WTC11 (cell line): ENCODE results near the gene MARVELD1.

ENCODE experiments used
- ATF1 ChIP-seq: sonication (generic); formaldehyde crosslinking; IDR thresholded peaks from 2 replicates; pipeline ENCODE4 v1.8.1; 2023; ENCODE audit warnings: mild to moderate bottlenecking, moderate library complexity, missing genetic modification reagents
- CTCF ChIP-seq: fragments of 200-600 bp; IDR thresholded peaks from 2 replicates; pipeline ENCODE4 v1.8.0; 2022; ENCODE audit warnings: antibody characterized with exemption
- EMX1 ChIP-seq: fragments of 250-450 bp; sonication (Bioruptor Pico); IDR thresholded peaks from 2 replicates; pipeline ENCODE4 v1.8.0; 2021; ENCODE audit warnings: mild to moderate bottlenecking
- ESRRA ChIP-seq: sonication (generic); formaldehyde crosslinking; IDR thresholded peaks from 2 replicates; pipeline ENCODE4 v1.8.1; 2022; ENCODE audit warnings: mild to moderate bottlenecking, missing genetic modification reagents, borderline replicate concordance
- MXD4 ChIP-seq: fragments of 250-450 bp; sonication (Bioruptor Pico); IDR thresholded peaks from 2 replicates; pipeline ENCODE4 v1.8.0; 2021; ENCODE audit warnings: mild to moderate bottlenecking, moderate library complexity, borderline replicate concordance
- NR1H2 ChIP-seq: sonication (generic); formaldehyde crosslinking; IDR thresholded peaks from 2 replicates; pipeline ENCODE4 v1.9.0; 2021; ENCODE audit warnings: mild to moderate bottlenecking, moderate library complexity, missing genetic modification reagents
- NR2C2 ChIP-seq: sonication (generic); formaldehyde crosslinking; IDR thresholded peaks from 2 replicates; pipeline ENCODE4 v1.8.0; 2022; ENCODE audit warnings: mild to moderate bottlenecking, missing genetic modification reagents
- TCF7 ChIP-seq: sonication (generic); formaldehyde crosslinking; IDR thresholded peaks from 2 replicates; pipeline ENCODE4 v1.8.0; 2022; ENCODE audit warnings: mild to moderate bottlenecking, low read depth, missing genetic modification reagents, moderate library complexity
- USF1 ChIP-seq: sonication (generic); formaldehyde crosslinking; IDR thresholded peaks from 2 replicates; pipeline ENCODE4 v1.8.0; 2022; ENCODE audit warnings: mild to moderate bottlenecking, missing genetic modification reagents
- TF ChIP-seq, protein P1 (sequence below): sonication (generic); formaldehyde crosslinking; conservative IDR thresholded peaks from 2 replicates; pipeline ENCODE4 v1.8.1; 2022; ENCODE audit warnings: mild to moderate bottlenecking, missing genetic modification reagents
- TF ChIP-seq, protein P2 (sequence below): sonication (generic); formaldehyde crosslinking; IDR thresholded peaks from 2 replicates; pipeline ENCODE4 v1.8.1; 2023; ENCODE audit warnings: mild to moderate bottlenecking, missing genetic modification reagents, moderate library complexity
- TF ChIP-seq, protein P3 (sequence below): sonication (generic); formaldehyde crosslinking; IDR thresholded peaks from 2 replicates; pipeline ENCODE4 v1.8.1; 2022; ENCODE audit warnings: mild to moderate bottlenecking, moderate library complexity, missing genetic modification reagents
- TF ChIP-seq, protein P4 (sequence below): sonication (generic); formaldehyde crosslinking; IDR thresholded peaks from 2 replicates; pipeline ENCODE4 v1.8.1; 2023; ENCODE audit warnings: mild to moderate bottlenecking, missing genetic modification reagents

- TF ChIP-seq, protein P1, sequence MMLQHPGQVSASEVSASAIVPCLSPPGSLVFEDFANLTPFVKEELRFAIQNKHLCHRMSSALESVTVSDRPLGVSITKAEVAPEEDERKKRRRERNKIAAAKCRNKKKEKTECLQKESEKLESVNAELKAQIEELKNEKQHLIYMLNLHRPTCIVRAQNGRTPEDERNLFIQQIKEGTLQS (CRISPR knock-in tag), result no peak
- no peak for TF ChIP-seq MXD4 (CRISPR knock-in tag)
- no peak for TF ChIP-seq CTCF
- TF ChIP-seq, protein P2, sequence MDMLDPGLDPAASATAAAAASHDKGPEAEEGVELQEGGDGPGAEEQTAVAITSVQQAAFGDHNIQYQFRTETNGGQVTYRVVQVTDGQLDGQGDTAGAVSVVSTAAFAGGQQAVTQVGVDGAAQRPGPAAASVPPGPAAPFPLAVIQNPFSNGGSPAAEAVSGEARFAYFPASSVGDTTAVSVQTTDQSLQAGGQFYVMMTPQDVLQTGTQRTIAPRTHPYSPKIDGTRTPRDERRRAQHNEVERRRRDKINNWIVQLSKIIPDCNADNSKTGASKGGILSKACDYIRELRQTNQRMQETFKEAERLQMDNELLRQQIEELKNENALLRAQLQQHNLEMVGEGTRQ, result no peak
- no peak for TF ChIP-seq NR1H2 (CRISPR knock-in tag)
- TF ChIP-seq, protein P3, sequence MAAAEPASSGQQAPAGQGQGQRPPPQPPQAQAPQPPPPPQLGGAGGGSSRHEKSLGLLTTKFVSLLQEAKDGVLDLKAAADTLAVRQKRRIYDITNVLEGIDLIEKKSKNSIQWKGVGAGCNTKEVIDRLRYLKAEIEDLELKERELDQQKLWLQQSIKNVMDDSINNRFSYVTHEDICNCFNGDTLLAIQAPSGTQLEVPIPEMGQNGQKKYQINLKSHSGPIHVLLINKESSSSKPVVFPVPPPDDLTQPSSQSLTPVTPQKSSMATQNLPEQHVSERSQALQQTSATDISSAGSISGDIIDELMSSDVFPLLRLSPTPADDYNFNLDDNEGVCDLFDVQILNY (CRISPR knock-in tag), result no peak
- TF ChIP-seq NR2C2, result no peak
- TF ChIP-seq, protein P4, sequence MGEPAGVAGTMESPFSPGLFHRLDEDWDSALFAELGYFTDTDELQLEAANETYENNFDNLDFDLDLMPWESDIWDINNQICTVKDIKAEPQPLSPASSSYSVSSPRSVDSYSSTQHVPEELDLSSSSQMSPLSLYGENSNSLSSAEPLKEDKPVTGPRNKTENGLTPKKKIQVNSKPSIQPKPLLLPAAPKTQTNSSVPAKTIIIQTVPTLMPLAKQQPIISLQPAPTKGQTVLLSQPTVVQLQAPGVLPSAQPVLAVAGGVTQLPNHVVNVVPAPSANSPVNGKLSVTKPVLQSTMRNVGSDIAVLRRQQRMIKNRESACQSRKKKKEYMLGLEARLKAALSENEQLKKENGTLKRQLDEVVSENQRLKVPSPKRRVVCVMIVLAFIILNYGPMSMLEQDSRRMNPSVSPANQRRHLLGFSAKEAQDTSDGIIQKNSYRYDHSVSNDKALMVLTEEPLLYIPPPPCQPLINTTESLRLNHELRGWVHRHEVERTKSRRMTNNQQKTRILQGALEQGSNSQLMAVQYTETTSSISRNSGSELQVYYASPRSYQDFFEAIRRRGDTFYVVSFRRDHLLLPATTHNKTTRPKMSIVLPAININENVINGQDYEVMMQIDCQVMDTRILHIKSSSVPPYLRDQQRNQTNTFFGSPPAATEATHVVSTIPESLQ, result no peak
- TF ChIP-seq ESRRA (CRISPR knock-in tag), result no peak
- no peak for TF ChIP-seq ATF1
- no peak for TF ChIP-seq TCF7
- TF ChIP-seq EMX1, result no peak
- no peak for TF ChIP-seq USF1 (CRISPR knock-in tag)
Measured at GRCh38 chr10:97667463-97667862, 46.1 kb upstream of the MARVELD1 start.
